WI38 (cell line): ENCODE measurements around the gene FOXP4.

Experiments
- H3K4me3 ChIP-seq: 2 replicates; pipeline ENCODE4 v1.5.1; 2011; ENCODE audit warnings: low read depth, mild to moderate bottlenecking, control low read depth, low read length
- TF ChIP-seq, protein P1 (sequence below): IDR thresholded peaks from 2 replicates; pipeline ENCODE4 v1.5.1; 2012; ENCODE audit warnings: low read depth, mild to moderate bottlenecking, control low read depth, low read length

Gene FOXP4

GRCh38 chr6:41604006-41604405 lies 57.8 kb downstream of the FOXP4 start:
- TF ChIP-seq, protein P1, sequence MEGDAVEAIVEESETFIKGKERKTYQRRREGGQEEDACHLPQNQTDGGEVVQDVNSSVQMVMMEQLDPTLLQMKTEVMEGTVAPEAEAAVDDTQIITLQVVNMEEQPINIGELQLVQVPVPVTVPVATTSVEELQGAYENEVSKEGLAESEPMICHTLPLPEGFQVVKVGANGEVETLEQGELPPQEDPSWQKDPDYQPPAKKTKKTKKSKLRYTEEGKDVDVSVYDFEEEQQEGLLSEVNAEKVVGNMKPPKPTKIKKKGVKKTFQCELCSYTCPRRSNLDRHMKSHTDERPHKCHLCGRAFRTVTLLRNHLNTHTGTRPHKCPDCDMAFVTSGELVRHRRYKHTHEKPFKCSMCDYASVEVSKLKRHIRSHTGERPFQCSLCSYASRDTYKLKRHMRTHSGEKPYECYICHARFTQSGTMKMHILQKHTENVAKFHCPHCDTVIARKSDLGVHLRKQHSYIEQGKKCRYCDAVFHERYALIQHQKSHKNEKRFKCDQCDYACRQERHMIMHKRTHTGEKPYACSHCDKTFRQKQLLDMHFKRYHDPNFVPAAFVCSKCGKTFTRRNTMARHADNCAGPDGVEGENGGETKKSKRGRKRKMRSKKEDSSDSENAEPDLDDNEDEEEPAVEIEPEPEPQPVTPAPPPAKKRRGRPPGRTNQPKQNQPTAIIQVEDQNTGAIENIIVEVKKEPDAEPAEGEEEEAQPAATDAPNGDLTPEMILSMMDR, result no peak
- no peak overlapping the region for H3K4me3 ChIP-seq

DNA sequence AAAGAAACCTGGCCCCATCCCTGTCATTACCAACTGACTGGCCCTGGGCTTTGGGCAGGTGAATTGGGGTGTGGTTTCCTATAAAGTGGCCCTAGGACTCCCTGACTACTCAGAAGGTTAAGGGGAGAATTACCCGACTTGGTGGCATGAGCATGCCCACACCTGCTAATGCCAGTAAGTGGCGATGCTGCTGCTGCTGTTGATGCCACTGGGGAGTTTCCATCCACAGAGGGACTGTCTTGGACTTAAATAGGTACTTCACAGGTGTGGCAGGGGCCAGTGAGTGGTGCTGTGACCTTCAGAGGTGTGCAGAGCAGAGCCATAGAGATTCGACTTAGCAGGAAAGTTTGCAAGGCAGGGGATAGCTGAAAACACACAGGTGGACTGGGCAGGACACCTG lies 59.5 kb downstream of the FOXP4 start:
- no peak overlapping the region for H3K4me3 ChIP-seq
- TF ChIP-seq, protein P1, result no peak

DNA sequence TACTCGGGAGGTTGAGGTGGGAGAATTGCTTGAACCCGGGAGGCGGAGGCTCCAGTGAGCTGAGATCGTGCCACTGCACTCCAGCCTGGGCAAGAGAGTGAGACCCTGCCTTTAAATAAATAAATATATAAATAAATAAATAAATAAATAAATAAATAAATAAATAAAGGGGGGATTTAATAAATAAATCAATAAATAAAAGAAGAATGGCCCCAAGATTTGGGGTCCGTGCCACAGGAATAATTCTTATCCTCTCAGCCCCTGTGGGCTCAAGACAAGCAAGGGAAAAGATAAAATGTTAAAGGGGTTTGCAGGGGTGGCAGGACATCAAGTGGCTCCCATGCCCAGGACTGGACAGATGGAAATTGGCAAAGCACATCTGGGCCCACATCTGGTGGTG lies 60.9 kb downstream of the FOXP4 start:
- TF ChIP-seq, protein P1, result no peak
- no peak overlapping the region for H3K4me3 ChIP-seq

DNA sequence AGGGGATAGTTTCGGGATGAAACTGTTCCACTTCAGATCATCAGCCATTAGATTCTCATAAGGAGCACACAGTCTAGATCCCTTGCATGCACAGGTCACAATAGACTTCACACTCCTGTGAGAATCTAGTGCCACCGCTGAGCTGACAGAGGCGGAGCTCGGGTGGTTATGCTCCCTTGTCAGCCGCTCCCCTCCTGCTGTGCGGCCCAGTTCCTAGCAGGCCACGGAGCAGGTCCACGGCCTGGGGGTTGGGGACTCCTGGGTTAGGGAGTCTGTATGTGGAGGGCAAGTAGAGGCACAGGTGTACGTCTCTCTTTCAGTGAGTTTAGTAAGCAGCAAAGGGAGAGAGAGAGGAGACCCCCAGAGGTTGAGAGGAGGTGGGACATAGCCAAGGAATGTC lies 61.6 kb downstream of the FOXP4 start:
- no peak overlapping the region for H3K4me3 ChIP-seq
- TF ChIP-seq, protein P1, result no peak

DNA sequence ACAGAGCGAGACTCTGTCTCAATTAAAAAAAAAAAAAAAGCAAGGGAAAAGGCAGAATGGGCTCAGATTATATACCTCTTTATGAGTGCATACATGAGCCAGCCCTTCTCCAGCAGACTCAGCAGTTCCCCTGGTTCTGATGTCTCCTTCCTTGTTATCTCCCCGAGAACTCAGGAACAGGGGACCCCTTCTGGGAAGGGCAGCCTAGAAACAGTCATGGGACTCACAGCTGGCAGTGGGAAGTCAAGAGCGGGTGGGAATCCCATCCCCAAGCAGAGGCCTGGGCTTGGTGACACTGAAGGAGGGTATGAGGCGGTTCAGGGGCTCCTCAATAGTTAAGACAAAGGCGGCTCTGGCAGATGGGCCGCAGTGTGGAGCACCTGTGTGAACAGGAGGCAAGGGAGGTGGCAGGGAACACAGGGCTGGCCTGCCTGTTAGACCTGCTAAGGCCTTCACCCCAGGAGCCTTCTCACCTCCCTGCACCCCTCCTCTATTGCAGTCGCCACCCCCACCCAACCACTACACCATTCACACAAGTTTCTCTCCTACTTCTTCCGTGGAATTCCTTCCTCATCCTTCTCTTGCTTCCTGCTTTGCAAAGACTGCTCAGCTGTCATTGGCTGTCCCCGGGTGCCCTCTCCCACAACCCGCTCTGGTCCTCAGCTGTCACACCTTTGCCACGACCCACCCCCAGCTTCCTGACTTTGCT lies 62.4 kb downstream of the FOXP4 start:
- TF ChIP-seq, protein P1, result no peak
- no peak overlapping the region for H3K4me3 ChIP-seq

DNA sequence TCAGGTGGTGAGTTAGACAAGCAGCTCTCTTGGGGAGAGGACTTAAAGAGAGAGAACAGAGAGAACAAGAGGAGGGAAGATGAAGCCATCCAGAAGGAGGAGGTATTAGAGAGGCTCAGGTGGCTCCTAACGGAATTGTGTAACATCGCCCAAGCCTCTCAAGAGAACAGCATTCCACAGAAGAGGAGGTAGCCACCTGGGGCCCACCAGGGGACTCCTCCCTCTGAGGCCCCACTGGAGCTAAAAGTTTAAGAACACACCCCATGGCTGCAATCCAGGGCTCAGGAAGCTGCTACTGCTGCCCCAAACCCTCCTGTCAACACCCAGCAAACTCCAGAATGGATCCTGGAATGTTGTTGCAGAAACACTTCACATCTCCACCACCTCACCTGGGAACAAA lies 68.5 kb downstream of the FOXP4 start:
- no peak overlapping the region for H3K4me3 ChIP-seq
- TF ChIP-seq, protein P1, result no peak

DNA sequence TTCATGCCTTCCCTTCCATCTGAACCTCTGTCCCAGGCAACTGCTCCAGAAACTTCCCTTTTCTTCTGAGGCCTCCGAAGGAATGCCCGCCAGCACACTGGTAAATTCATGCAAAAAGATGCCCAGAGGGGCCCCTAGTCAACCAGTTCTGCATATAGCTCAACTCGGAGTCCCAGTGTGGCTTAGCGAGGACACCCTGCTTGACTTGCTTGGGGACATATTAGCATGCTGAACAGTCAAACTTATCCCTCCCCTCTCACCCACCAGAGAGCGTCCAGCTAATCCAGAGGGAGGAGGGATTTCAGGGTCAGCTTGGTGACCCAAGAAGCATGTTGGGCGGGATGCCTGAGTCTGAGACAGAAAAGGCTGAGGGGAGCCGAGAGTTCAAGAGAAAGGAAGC lies 69.1 kb downstream of the FOXP4 start:
- TF ChIP-seq, protein P1, result no peak
- no peak overlapping the region for H3K4me3 ChIP-seq
